IMR-90 (cell line): ENCODE data around the gene TNS3. TPM values are rescaled to one million over a fixed set of nuclear protein-coding genes. Genes with fewer than 3 reads are reported as not detected.

ENCODE experiments used
- ATAC-seq: fragments of 200-7000 bp; cut with Tn5 transposase; 2 replicates; pipeline ENCODE4 v1.9.1; 2020; ENCODE audit warnings: low read depth, mild to moderate bottlenecking, moderate library complexity
- BruUV-seq: library from RNA; stranded (reverse); fragments of 400-500 nt; replicated peaks from 2 replicates; lab custom pipeline; 2021; lab: Mats Ljungman, UMichigan
- CTCF ChIA-PET: fragments of 300-600 bp; formaldehyde crosslinking; extraction: SDS; loops from one replicate; lab custom pipeline; 2021; ENCODE audit warnings: antibody characterized with exemption; lab: Yijun Ruan, JAX
- POLR2A ChIA-PET: fragments of 300-600 bp; sonication (Branson Sonifier 250); formaldehyde crosslinking; loops from one replicate; lab custom pipeline; 2022; ENCODE audit warnings: antibody characterized with exemption; ENCODE audit not compliant: unreplicated experiment; lab: Charles Lee
- DNase-seq: peaks from one replicate; pipeline ENCODE4 v3.0.0; 2013
- H2AFZ ChIP-seq: replicated peaks from 2 replicates; pipeline ENCODE3; 2013; ENCODE audit warnings: low read length, mild to moderate bottlenecking; ENCODE audit not compliant: poor library complexity
- H2AK5ac ChIP-seq: 2 replicates; pipeline ENCODE4 v1.6.1; 2013; ENCODE audit warnings: low read depth, low read length, inconsistent platforms
- H2AK9ac ChIP-seq: replicated peaks from 2 replicates; pipeline ENCODE3; 2013; ENCODE audit warnings: mild to moderate bottlenecking, low read depth, low read length, moderate library complexity; ENCODE audit not compliant: poor library complexity
- H2BK120ac ChIP-seq: 2 replicates; pipeline ENCODE4 v1.6.1; 2013; ENCODE audit warnings: low read depth, low read length, inconsistent platforms
- H2BK15ac ChIP-seq: 3 replicates; pipeline ENCODE4 v1.6.1; 2013; ENCODE audit warnings: low read depth, low read length, inconsistent platforms
- H2BK20ac ChIP-seq: 2 replicates; pipeline ENCODE4 v1.6.1; 2013; ENCODE audit warnings: low read depth, mild to moderate bottlenecking, inconsistent platforms, low read length, moderate library complexity
- H2BK5ac ChIP-seq: 2 replicates; pipeline ENCODE4 v1.6.1; 2013; ENCODE audit warnings: mild to moderate bottlenecking, low read depth, low read length, inconsistent platforms; ENCODE audit not compliant: poor library complexity, severe bottlenecking
- H3K14ac ChIP-seq: replicated peaks from 2 replicates; pipeline ENCODE4 v1.6.1; 2013; ENCODE audit warnings: low read depth, low read length, inconsistent platforms
- H3K18ac ChIP-seq: 2 replicates; pipeline ENCODE4 v1.6.1; 2013; ENCODE audit warnings: low read depth, low read length, control low read depth
- H3K23ac ChIP-seq: 2 replicates; pipeline ENCODE4 v1.6.1; 2013; ENCODE audit warnings: low read depth, low read length, inconsistent platforms
- H3K27ac ChIP-seq: 2 replicates; pipeline ENCODE4 v1.5.1; 2013; ENCODE audit warnings: mild to moderate bottlenecking, control low read depth, low read length; ENCODE audit not compliant: insufficient read depth
- H3K27me3 ChIP-seq: 2 replicates; pipeline ENCODE4 v1.6.1; 2013; ENCODE audit warnings: low read length; ENCODE audit not compliant: control insufficient read depth, insufficient read depth
- H3K36me3 ChIP-seq: 2 replicates; pipeline ENCODE4 v1.6.1; 2013; ENCODE audit warnings: low read length, mixed read lengths; ENCODE audit not compliant: control insufficient read depth, insufficient read depth
- H3K4ac ChIP-seq: 2 replicates; pipeline ENCODE4 v1.6.1; 2013; ENCODE audit warnings: low read depth, low read length, inconsistent platforms
- H3K4me1 ChIP-seq: 2 replicates; pipeline ENCODE4 v1.6.1; 2013; ENCODE audit warnings: low read length, mixed read lengths; ENCODE audit not compliant: control insufficient read depth, insufficient read depth
- H3K4me2 ChIP-seq: 2 replicates; pipeline ENCODE4 v1.6.1; 2013; ENCODE audit warnings: low read depth, mild to moderate bottlenecking, control low read depth, low read length, moderate library complexity
- H3K4me3 ChIP-seq: 2 replicates; pipeline ENCODE4 v1.5.1; 2013; ENCODE audit warnings: low read depth, mild to moderate bottlenecking, control low read depth, low read length, moderate library complexity; ENCODE audit not compliant: insufficient read depth
- H3K56ac ChIP-seq: 2 replicates; pipeline ENCODE4 v1.6.1; 2013; ENCODE audit warnings: low read length, inconsistent platforms; ENCODE audit not compliant: insufficient read depth; ENCODE audit errors: extremely low read depth
- H3K79me1 ChIP-seq, 2 experiments: 2 replicates each; pipeline ENCODE4 v1.6.1; 2013; ENCODE audit warnings: low read length in 2 of 2, inconsistent platforms in 1 of 2, low read depth in 1 of 2
- H3K9ac ChIP-seq: 2 replicates; pipeline ENCODE4 v1.6.1; 2013; ENCODE audit warnings: low read depth, low read length, control low read depth
- H3K9me1 ChIP-seq: 2 replicates; pipeline ENCODE4 v1.6.1; 2013; ENCODE audit warnings: low read length, inconsistent platforms; ENCODE audit not compliant: insufficient read depth
- H3K9me3 ChIP-seq: 2 replicates; pipeline ENCODE4 v1.6.1; 2013; ENCODE audit warnings: low read length; ENCODE audit not compliant: control insufficient read depth, insufficient read depth
- H4K20me1 ChIP-seq: 2 replicates; pipeline ENCODE4 v1.6.1; 2013; ENCODE audit warnings: low read length, inconsistent platforms; ENCODE audit not compliant: insufficient read depth
- H4K5ac ChIP-seq: 2 replicates; pipeline ENCODE4 v1.6.1; 2013; ENCODE audit warnings: mild to moderate bottlenecking, low read depth, low read length, control low read depth
- H4K8ac ChIP-seq, 2 experiments: 2 replicates each; pipeline ENCODE4 v1.6.1; 2013; ENCODE audit warnings: low read depth in 2 of 2, low read length in 2 of 2, control low read depth in 1 of 2, inconsistent platforms in 1 of 2
- H4K91ac ChIP-seq: 2 replicates; pipeline ENCODE4 v1.6.1; 2013; ENCODE audit warnings: low read depth, low read length, inconsistent platforms; ENCODE audit not compliant: insufficient read depth
- BHLHE40 ChIP-seq: fragments of 150-350 bp; IDR thresholded peaks from 2 replicates; pipeline ENCODE4 v1.6.1; 2016; ENCODE audit warnings: mild to moderate bottlenecking, low read depth, low read length
- CEBPB ChIP-seq: IDR thresholded peaks from 2 replicates; pipeline ENCODE4 v1.6.1; 2012; ENCODE audit warnings: low read depth, low read length, improper control_type of control experiment
- CHD1 ChIP-seq: IDR thresholded peaks from 2 replicates; pipeline ENCODE4 v1.6.1; 2012; ENCODE audit warnings: low read depth, low read length, improper control_type of control experiment
- FOS ChIP-seq: fragments of 150-350 bp; IDR thresholded peaks from 2 replicates; pipeline ENCODE4 v1.6.1; 2016; ENCODE audit warnings: low read depth, low read length
- MAFK ChIP-seq: IDR thresholded peaks from 2 replicates; pipeline ENCODE4 v1.6.1; 2012; ENCODE audit warnings: low read depth, low read length, improper control_type of control experiment
- MAZ ChIP-seq: IDR thresholded peaks from 2 replicates; pipeline ENCODE4 v1.6.1; 2012; ENCODE audit warnings: low read depth, mild to moderate bottlenecking, low read length, improper control_type of control experiment, moderate library complexity, borderline replicate concordance
- MXI1 ChIP-seq: IDR thresholded peaks from 2 replicates; pipeline ENCODE4 v1.6.1; 2012; ENCODE audit warnings: low read depth, mild to moderate bottlenecking, low read length, moderate library complexity, borderline replicate concordance
- NFE2L2 ChIP-seq: fragments of 150-350 bp; IDR thresholded peaks from 2 replicates; pipeline ENCODE4 v1.6.1; 2016; ENCODE audit warnings: low read depth, mild to moderate bottlenecking, low read length
- POLR2A ChIP-seq: IDR thresholded peaks from 2 replicates; pipeline ENCODE4 v1.6.1; 2012; ENCODE audit warnings: mild to moderate bottlenecking, low read depth, low read length
- RAD21 ChIP-seq: IDR thresholded peaks from 2 replicates; pipeline ENCODE4 v1.6.1; 2012; ENCODE audit warnings: low read length, improper control_type of control experiment
- RCOR1 ChIP-seq: IDR thresholded peaks from 2 replicates; pipeline ENCODE4 v1.6.1; 2012; ENCODE audit warnings: mild to moderate bottlenecking, low read length, improper control_type of control experiment; ENCODE audit not compliant: insufficient replicate concordance
- RFX5 ChIP-seq: IDR thresholded peaks from 2 replicates; pipeline ENCODE4 v1.8.0; 2012; ENCODE audit warnings: low read depth, mild to moderate bottlenecking, low read length, moderate library complexity
- SMC3 ChIP-seq: fragments of 150-350 bp; IDR thresholded peaks from 2 replicates; pipeline ENCODE4 v1.6.1; 2016; ENCODE audit warnings: low read depth, mild to moderate bottlenecking, antibody characterized with exemption, low read length, moderate library complexity
- WGBS, 2 experiments: methylation state at CpG; one replicate each; pipeline versions ENCODE4 v1.1.5 to v1.1.7; 2013; ENCODE audit warnings: missing lambda C conversion rate in 2 of 2; ENCODE audit not compliant: insufficient read length in 1 of 2; ENCODE audit errors: extremely low coverage in 2 of 2; 5-methylcytosine and 5-hydroxymethylcytosine counted together
- dilution Hi-C: fragments of 300-500 bp; cut with HindIII; formaldehyde crosslinking; loops from one replicate; pipeline ENCODE4 v1.14.3; 2018; ENCODE audit warnings: low sequenced_read_pairs; ENCODE audit not compliant: unreplicated experiment
- in situ Hi-C: fragments of 300-500 bp; cut with MboI; formaldehyde crosslinking; loops from 3 replicates; pipeline ENCODE4 v1.14.3; 2019; ENCODE audit warnings: low sequenced_read_pairs, inconsistent platforms, mixed read lengths
- intact Hi-C: fragments of 100-400 bp; cut with micrococcal nuclease; formaldehyde crosslinking; loops from 2 replicates; pipeline ENCODE4 v1.10.0; 2022
- polyA plus RNA-seq, 3 experiments: library from polyadenylated mRNA; depleted of rRNA; stranded (reverse); fragments of >200 nt; gene quantifications; 2 replicates each; pipeline ENCODE4 v1.2.3, GENCODE V29; 2012; ENCODE audit warnings: low replicate concordance in 1 of 3
- total RNA-seq: library from RNA; depleted of rRNA; stranded (reverse); fragments of >200 nt; gene quantifications from 2 replicates; pipeline ENCODE4 v1.2.3, GENCODE V29; 2012
- TF ChIP-seq, protein P1 (sequence below): fragments of 150-350 bp; IDR thresholded peaks from 2 replicates; pipeline ENCODE4 v1.6.1; 2017; ENCODE audit warnings: mild to moderate bottlenecking, antibody characterized with exemption, low read length, low read depth
- TF ChIP-seq, protein P2 (sequence below): conservative IDR thresholded peaks from 2 replicates; pipeline ENCODE4 v1.5.1; 2012; ENCODE audit warnings: mild to moderate bottlenecking, low read depth, low read length, improper control_type of control experiment
- TF ChIP-seq, protein P3 (sequence below): fragments of 150-350 bp; IDR thresholded peaks from 2 replicates; pipeline ENCODE4 v1.6.1; 2016; ENCODE audit warnings: low read depth, mild to moderate bottlenecking, low read length, moderate library complexity, borderline replicate concordance

Gene TNS3
- total and polyA plus RNA-seq, 2 of the 4 experiments (the other 2 are of a cell fraction) = 64.3 to 79.2 TPM

DNA sequence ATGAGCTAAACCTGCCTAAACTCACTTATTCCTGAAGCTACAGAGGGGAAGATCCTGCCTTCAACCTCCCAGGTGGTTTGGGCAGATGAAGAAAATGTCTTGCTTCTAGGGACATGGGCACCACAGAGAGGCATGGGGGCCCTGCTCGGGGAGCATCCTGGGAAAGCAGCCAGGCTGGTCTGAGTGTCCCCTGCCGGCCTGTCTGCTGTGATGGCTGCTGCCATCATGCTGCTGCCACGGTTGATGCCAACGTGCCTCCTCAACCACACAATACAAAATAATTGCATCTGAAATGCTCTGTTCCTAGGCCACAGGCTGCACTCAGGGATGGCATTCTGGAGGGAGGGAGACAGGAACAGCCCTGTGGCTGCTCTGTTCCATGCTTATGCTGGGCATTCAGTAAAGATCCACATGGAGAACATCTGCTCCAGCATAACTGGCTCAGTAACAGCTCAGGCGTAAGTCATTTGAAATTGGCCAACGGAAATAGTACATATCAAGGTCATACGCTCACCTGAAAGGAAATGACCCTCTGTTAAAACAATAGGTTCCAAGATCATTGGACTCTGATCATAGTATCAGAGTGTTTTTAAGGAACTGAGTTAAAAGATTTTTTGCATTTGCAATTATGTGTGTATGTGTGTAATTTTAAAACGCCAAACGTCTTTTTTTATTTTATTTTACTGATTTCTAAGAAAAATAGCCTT lies 299.0 kb downstream of the TNS3 start:
- no peak for ATAC-seq
- no peak for TF ChIP-seq POLR2A
- no peak for TF ChIP-seq MAZ
- TF ChIP-seq, protein P1, sequence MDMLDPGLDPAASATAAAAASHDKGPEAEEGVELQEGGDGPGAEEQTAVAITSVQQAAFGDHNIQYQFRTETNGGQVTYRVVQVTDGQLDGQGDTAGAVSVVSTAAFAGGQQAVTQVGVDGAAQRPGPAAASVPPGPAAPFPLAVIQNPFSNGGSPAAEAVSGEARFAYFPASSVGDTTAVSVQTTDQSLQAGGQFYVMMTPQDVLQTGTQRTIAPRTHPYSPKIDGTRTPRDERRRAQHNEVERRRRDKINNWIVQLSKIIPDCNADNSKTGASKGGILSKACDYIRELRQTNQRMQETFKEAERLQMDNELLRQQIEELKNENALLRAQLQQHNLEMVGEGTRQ = no peak
- TF ChIP-seq RAD21 = no peak
- no peak for TF ChIP-seq CEBPB
- TF ChIP-seq, protein P2, sequence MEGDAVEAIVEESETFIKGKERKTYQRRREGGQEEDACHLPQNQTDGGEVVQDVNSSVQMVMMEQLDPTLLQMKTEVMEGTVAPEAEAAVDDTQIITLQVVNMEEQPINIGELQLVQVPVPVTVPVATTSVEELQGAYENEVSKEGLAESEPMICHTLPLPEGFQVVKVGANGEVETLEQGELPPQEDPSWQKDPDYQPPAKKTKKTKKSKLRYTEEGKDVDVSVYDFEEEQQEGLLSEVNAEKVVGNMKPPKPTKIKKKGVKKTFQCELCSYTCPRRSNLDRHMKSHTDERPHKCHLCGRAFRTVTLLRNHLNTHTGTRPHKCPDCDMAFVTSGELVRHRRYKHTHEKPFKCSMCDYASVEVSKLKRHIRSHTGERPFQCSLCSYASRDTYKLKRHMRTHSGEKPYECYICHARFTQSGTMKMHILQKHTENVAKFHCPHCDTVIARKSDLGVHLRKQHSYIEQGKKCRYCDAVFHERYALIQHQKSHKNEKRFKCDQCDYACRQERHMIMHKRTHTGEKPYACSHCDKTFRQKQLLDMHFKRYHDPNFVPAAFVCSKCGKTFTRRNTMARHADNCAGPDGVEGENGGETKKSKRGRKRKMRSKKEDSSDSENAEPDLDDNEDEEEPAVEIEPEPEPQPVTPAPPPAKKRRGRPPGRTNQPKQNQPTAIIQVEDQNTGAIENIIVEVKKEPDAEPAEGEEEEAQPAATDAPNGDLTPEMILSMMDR = no peak
- no peak for TF ChIP-seq NFE2L2
- no peak for TF ChIP-seq CHD1
- no peak for TF ChIP-seq FOS
- TF ChIP-seq RFX5 = no peak
- TF ChIP-seq, protein P3, sequence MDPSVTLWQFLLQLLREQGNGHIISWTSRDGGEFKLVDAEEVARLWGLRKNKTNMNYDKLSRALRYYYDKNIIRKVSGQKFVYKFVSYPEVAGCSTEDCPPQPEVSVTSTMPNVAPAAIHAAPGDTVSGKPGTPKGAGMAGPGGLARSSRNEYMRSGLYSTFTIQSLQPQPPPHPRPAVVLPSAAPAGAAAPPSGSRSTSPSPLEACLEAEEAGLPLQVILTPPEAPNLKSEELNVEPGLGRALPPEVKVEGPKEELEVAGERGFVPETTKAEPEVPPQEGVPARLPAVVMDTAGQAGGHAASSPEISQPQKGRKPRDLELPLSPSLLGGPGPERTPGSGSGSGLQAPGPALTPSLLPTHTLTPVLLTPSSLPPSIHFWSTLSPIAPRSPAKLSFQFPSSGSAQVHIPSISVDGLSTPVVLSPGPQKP = no peak
- TF ChIP-seq RCOR1 = no peak
- no peak for TF ChIP-seq BHLHE40
- TF ChIP-seq MAFK = no peak
- no peak for TF ChIP-seq SMC3
- TF ChIP-seq MXI1 = no peak
- intact Hi-C loops = no loop called here

More for the DNA sequence above, 299.0 kb downstream of the TNS3 start:
- Histone ChIP-seq H2BK20ac (no peak overlapping the region), H3K36me3 (peaks cover 76% of the 10 kb centered on the region), H4K91ac (no peak overlapping the region), H3K23ac (no peak overlapping the region), H3K79me1 (peaks cover 18 to 40% of the 10 kb centered on the region in 2 experiments), H2AK5ac (no peak overlapping the region), H3K9ac (no peak overlapping the region), H3K4me2 (no peak overlapping the region), H3K4me3 (no peak overlapping the region), H2BK15ac (no peak overlapping the region), H4K5ac (no peak overlapping the region), H3K9me1 (peaks cover 42% of the 10 kb centered on the region), H3K27ac (no peak overlapping the region), H3K27me3 (no peaks in the 10 kb centered on the region), H2BK120ac (no peak overlapping the region), H2AK9ac (no peak overlapping the region), H3K9me3 (no peaks in the 10 kb centered on the region), H3K18ac (no peak overlapping the region), H3K56ac (no peak overlapping the region), H4K20me1 (peaks cover 7% of the 10 kb centered on the region; the same call in 1 of the 2 replicates), H3K14ac (no peak overlapping the region), H3K4me1 (no peaks in the 10 kb centered on the region), H2BK5ac (no peak overlapping the region), H3K4ac (no peak overlapping the region), H2AFZ (no peak overlapping the region), H4K8ac (no peak overlapping the region)
- CTCF ChIA-PET = no interaction called here
- no peak for DNase-seq
- in situ Hi-C loops = no loop called here
- no TSS peak for BruUV-seq
- dilution Hi-C loops = no loop called here
- no CpG with 5 or more reads among the region's 9 CpGs for WGBS, 2 experiments
- POLR2A ChIA-PET = no interaction called here
